Gastroesophageal sphincter (tissue), 3 donors: ENCODE measurements around the gene KNCN.

Source experiments
- CTCF ChIP-seq, 4 experiments: fragments of 200-600 bp in 2 of 4; fragments of 450-650 bp in 2 of 4; sonication (generic) in 1 of 4; IDR thresholded peaks; one replicate each; pipeline ENCODE4 v1.5.1; 2017 to 2019; ENCODE audit warnings: antibody characterized with exemption in 4 of 4, mild to moderate bottlenecking in 2 of 4, moderate library complexity in 2 of 4
- EP300 ChIP-seq: sonication (generic); formaldehyde crosslinking; IDR thresholded peaks from one replicate; pipeline ENCODE4 v1.6.1; 2017; ENCODE audit warnings: antibody characterized with exemption, mild to moderate bottlenecking
- POLR2A ChIP-seq, 2 donors: fragments of 450-650 bp; IDR thresholded peaks; one replicate each; pipeline ENCODE4 v1.6.1; 2017; ENCODE audit warnings: antibody characterized with exemption in 2 of 2, mild to moderate bottlenecking in 2 of 2, moderate library complexity in 1 of 2
- POLR2AphosphoS5 ChIP-seq: sonication (generic); formaldehyde crosslinking; IDR thresholded peaks from one replicate; pipeline ENCODE4 v1.6.1; 2017; ENCODE audit warnings: antibody characterized with exemption

GRCh38 chr1:46529031-46529630, 22.3 kb downstream of the KNCN start:
- TF ChIP-seq CTCF (IDR thresholded peaks at IDR 0.05) (no peak), EP300 (no peak), POLR2AphosphoS5 (no peak), POLR2A (IDR thresholded peaks at IDR 0.05) (no peak)
